ENCODE data around the gene MTERF4.
"Not testable (repeated sequence)": the region's sequence is repeated elsewhere in the genome, so short reads cannot be mapped to it uniquely, and the experiment has no call there.

Gene MTERF4

DNA sequence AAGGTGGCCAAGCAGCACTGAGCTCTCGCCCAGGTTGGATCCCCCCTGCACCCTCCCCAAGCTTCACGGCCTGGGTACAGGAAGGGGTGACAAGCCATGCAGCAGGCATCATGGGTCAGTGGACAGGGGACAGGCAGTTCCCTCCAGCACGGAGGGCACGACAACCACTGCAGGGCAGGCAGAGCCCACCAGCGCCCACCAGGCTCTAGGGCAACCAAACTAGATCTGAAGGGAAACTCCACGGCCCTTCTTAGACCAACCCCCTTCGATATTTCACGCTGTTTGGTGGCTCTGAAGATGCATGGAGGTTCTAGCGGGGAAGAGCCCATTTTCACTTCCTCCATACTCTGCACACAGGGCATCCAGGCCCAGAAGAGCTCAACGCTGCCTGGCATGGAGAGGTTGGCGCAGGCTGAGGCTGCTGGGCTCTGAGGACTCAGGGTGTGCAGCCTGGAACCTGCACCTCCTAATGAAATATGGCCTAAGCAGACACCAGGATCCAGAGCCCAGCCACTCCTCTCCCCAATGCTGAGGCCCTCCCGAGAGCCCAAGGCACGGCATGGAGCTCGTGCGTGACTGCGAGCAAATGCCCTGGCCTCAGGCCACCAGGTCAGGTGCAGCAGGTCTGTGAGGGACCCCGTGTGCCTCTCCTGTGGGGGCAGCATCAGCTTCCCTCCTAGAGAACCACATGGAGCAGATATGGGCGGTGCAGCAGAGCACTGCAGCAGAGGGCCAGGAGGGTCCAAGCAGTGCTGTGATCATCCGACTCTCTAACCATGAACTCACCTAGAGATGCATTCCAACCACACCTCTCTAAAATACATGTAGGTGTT, 8.7 kb upstream of the MTERF4 start:
- no peak for DNase-seq

DNA sequence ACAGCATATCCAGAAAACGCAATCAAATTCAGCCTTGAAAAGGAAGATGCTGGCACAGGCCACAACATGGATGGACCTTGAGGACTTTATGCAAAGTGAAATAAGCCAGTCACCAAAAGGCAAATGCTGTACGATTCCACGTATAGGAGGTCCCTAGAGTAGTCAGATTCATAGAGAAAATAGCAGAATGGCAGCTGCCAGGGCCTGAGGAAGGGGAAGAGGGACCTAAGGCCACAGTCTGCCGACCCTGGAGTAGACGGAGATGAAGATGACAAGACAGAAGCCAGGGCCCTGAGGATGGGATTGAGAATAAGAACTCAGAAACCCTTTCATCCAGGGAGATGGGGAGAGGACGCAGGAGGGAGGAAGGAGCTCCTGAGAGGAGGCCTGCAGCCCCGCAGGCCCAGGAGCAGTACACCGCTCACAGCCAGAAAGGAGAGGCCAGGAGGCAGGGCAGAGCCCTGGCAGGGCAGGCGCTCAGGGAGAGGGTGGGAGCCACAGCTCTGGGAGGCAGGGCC, 8.1 kb upstream of the MTERF4 start:
- DNase-seq, result no peak

DNA sequence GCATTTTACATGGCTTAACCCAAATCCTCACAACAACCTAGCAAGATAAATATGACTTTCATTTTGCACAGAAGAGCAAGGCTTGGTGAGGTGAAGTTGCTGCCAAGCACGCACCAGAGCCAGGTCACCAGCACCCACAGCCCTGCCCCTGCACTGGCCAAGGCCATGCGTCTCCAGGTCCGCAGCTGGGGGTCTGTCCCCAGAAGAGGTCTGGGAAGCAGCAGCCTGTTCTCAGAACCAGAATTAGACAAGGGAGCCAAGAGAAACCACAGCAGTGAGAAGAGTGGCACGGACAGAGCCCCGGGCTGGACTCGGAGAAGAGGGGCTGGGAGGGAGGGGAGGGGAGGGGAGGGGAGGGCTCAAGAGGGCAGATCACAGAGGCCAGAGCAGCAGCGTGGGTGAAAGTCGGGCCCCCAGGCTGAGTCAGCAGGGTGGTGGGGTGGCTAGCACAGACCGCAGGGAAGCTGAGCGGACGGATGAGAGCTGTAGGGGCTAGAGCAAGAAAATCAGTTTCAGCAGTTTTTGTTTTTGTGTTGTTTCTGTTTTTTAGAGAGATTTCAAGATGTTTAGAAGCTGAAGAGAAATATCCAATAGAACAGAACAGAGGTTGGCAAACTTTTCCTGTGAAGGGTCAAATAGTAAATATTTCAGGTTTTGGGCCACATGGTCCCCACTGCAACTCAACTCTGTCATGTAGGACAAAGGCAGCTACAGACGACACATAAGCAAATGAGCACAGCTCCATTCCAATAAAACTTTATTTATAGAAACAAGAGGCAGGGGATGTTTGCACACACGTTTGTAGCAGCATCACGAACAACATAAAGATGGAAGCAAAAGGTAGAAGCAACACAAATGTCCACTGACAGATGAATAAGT, 7.4 kb upstream of the MTERF4 start:
- DNase-seq, result peak; percentile 61

DNA sequence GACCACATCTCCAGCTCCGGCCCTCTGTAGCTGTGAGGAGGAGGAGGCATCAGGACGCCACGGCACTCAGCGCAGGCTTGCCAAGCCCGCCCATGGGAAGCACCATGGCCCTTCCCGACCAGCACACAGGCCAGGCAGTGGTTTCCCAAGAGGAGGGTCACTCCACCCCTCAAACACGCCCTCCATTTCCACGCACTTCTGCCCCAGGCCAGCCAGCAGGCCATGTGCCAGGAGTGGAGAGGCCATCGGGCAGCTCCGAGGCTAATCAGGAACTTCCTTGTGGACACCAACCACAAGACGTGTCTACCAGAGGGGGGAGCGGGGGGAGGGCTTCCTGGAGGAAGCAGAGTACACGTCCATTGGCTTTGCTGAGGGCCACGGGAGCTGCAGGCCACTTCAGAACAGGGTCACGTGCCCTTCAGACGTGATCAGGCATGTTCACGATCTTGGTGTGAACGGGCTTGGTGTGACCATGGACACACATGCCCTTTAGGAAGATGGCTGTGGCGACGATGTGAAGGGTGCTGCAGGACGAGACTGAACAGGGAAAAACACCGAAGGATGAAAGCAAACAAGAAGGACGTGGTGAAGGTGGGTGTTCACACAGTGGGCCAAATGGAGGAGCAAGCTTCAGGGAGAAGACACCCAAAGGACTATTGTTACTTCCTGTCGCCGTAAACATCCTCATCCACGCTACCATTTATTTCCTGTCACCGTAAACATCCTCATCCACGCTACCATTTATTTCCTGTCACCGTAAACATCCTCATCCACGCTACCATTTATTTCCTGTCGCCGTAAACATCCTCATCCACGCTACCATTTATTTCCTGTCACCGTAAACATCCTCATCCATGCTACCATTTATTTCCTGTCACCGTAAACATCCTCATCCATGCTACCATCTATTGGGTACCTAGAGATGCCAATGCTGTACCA, 6.5 kb upstream of the MTERF4 start:
- DNase-seq, result peak; percentile 57

DNA sequence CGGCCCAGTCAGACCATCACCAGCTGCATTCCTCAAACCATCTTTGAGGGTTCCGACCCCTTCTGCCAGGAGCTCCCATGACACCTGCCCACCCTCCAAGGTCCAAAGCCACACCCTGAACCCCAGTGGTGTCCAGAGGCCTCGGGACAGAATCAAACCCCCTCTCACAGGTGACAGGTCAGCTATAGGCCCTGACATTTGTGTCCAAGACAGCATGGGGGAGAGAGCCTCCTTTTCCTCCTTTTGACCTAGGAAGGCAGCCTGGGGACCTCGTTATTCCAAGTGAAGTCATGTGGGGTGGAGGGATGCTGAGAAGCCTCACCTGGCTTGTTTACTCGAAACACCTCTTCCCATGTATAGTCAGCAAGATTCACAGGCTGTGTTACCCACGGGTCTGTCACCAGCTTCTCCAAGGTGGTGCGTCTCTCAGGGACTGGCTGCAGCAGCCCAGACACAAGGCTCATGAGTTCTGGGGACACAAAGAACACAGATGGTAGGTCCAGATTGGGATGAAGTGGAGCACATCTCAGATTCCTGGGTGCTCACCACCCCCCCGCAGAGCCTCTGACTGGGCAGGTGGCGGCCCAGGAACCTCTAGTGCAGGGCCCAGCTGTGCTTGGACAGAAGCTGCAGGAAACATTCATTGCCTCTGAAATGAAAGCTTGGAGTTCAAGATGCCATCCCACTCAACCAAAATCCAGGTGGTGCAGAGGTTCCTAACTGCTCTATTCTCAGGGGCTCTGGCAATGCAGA, 5.1 kb upstream of the MTERF4 start:
- no peak for DNase-seq

DNA sequence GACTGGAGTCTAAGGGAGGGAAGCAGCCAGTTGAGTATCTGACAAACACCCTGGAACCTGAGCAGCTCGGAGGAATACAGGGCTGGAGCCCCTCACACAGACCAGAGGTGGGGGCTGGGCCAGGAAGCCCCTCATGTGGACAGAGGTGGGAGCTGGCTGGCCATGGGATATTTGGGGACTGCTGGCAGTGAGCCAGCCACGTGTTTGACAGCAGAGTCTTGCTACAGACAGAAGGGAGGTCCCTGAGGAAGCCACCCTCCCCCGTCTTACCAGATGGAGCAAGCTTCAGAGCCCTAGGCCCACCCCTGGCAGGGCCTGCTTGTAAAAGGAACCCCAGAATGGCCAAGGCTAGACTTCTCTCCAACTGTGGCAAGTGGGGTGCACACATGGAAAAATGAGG, 3.6 kb upstream of the MTERF4 start:
- no peak for DNase-seq

DNA sequence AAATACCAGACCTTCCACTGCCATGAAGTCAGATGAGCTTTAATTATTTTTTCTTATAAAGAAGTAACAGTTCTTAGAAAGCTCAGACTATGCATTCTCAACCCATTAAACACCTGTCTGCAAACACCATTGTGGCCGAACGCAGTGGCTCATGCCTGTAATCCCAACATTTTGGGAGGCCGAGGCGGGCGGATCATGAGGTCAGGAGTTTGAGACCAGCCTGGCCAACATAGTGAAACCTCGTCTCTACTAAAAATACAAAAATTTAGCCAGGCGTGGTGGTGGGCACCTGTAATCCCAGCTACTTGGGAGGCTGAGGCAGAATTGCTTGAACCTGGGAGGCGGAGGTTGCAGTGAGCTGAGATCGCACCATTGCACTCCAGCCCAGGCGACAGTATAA, 2.5 kb upstream of the MTERF4 start:
- not testable (repeated sequence) for DNase-seq

DNA sequence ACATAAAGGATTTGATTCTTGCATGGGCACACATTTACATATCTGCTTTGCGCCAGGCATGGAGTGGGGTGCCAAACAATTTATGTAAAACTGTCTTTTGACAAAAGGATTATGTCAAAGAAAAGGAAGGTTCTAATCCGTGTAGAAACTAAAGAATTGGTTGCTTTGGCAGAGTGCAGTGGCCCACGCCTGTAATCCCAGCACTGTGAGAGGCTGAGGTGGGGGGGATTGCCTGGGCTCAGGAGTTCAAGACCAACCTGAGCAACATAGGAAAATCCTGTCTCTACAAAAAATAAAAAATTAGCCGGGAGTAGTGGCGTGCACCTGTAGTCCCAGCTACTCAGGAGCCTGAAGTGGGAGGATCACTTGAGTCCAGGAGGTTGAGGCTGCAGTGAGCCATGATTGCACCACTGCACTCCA, 1.1 kb upstream of the MTERF4 start:
- no peak for DNase-seq

DNA sequence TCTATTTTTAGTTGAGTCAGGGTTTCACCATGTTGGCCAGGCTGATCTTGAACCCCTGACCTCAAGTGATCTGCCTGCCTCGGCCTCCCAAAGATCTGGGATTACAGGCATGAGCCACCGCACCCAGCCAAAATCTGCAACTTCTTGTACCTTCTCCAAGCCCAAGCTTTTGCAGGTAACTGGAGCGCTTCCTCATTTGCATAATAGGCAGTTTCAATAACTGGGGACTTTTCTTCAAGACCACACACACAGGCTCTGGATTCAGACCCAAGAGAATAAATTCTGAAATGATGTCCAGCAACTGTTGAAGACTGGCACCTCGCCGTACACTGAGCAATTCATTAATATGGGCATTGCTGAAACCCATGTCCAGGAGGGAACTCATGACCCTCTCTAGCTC, 2.8 kb downstream of the MTERF4 start:
- no peak for DNase-seq

DNA sequence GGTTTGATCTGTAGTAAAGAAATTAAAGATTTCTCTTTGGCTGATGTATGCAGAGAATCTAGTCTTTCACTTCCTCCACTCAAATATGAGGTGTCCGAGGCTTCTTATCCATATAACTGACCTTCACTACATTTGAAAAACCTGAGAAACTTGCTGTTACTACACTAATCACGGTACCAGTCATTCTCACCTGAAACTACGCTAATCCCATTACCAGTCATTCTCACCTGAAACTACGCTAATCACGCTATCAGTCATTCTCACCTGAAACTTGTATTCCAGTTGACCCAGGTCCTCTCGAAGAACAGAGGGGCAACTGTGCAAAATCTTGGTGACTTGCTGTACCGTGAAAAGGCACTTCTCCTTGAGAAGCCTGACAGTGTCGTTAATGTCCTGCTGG, 5.1 kb downstream of the MTERF4 start:
- DNase-seq, result no peak

DNA sequence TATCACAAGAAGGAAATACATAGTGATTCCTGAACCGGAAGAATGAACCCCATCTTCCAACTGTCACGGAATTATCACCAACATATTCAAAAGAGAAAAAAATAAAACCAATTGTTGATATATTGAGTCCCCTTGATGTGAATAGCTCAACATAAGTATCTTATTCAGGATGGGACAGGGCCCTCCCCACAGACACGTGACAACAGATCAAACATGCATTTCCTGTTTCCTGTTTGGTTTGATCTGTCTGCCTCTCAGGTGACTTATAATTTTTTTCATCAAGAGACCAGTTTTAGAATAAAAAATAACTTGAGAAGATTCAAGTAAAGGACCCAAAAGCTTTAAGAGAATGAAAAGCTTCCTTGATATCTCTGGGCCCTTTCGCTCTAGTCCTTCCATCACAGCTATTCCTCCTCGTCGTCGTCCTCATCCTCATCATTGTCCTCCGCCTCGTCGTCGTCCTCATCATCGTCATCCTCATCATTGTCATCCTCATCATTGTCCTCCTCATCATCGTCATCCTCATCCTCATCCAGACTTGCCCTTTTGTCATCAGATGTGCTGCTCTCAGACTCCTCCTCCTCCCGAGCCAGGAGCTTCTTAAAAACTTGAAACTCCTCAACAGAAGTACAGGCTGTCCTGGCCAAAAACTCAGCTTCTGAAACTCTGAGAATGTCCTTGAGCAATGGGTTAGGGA, 6.3 kb downstream of the MTERF4 start:
- peak; percentile 72 for DNase-seq

DNA sequence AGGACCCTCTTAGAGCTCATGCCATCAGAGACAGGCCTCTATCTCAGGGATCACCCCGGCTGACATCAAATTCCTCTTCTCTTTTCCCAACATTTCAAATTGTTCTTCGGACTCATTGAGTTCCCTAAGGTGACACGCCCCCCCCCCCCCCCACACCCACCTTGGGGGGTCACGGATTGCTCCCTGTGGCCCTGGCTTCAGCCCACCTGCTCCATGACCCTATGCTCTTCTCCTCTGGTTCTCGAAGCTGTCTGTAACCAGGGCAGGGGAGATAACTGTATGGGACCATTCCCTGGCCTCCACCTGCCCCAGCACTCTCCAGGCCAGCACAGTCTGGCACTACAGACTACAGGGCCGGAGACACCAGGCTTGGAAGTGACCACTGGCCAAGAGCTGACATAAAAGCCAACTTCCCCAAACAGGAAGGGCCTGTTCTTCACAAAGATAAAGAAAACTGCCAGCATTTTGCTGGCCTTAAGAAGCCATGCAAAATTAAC, 7.1 kb downstream of the MTERF4 start:
- DNase-seq, result no peak

DNA sequence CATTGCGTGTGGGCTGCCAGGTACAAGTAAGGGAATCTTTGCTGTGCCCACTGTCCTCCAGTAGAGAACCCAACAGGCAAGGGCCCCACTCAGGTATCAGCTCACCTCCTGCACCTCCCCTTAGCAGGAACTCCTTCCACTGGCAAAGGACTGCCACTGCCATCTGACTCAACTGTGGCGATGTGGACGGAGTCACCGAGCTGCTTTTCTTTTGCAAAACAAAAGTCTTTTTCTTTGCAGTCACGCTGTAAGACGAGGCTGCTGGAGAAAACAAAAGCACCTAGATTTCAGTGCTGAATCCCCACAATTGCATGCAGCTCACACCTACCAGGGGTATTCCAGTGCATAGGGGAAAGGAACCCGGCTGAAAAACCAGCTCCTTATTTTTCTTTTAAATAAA, 7.9 kb downstream of the MTERF4 start:
- DNase-seq, result no peak

DNA sequence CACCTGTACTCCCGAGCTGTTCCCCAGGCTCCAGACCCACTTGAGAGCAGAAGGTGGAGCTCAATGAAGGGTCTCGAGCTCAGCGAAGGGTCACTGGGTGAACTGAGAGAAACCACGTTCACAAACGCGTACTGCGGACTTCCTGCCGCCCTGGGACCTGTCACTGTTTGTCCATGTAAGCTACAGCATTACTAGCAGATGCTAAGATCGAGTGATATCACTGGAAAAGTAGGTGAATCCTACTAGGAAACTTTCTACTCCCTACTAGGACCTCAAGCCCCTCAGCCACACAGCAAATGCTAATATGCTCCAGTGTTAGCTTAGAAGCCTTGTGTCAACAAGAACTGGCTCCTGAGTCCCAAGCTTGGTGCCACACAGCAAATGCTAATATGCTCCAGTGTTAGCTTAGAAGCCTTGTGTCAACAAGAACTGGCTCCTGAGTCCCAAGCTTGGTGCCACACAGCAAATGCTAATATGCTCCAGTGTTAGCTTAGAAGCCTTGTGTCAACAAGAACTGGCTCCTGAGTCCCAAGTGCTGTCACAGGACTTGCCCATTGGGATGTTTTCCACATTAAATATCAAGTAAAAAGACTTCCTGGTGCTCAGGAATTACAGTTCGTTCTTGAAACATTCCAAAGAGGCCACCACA, 8.8 kb downstream of the MTERF4 start:
- not testable (repeated sequence) for DNase-seq

DNA sequence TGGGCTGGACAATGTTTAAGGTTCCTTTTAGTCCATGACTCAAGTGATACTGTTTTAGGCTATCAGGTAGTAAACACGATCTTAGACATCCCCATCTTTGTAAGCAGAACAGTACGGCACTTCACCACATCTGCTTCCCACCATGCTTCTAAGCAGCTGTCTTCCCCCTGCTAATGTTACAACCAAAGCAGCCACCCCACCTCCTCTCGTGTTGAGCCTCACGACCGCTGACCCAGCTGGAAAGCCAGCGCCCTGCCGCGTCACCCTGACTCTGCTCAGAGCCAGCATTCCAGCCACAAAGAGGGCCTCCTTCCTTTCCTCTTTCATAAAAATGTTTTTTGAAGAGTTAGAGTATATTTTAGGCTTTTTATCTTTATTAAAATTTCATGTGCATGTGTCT, 9.4 kb downstream of the MTERF4 start:
- no peak for DNase-seq

DNA sequence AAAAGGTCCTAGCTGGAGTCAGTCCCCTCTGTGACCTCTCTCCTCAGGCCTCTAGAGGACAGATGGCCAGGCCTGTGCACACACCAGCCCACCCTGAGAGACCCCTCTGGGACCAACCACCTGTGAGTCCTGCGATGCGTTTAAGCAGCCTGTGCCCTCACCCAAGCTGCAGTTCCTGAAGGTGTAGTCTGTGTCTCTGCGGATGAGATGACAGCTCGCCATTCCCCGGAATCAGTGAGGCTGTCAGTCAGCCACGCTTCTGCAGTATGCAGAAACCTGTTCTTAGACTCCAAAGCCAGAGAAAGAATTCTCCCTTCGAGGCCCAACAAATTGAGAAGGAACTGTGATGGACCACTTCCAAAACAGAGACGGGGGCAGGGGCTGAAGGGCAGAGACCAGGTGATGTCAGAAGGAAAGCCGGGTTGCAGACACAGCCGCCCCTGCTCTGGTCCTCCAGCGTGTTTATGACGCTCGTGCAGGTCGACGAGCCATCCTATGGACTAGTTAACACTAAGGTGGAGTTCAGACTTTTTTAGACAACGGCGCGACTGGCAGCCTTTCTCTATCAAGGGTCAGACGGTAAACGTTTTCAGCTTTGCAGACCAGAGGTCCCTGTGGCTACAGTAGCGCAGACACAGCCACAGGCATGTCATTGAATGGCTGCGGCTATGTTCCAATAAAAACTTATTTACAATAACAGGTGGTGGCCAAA, 10.2 kb downstream of the MTERF4 start:
- no peak for DNase-seq

DNA sequence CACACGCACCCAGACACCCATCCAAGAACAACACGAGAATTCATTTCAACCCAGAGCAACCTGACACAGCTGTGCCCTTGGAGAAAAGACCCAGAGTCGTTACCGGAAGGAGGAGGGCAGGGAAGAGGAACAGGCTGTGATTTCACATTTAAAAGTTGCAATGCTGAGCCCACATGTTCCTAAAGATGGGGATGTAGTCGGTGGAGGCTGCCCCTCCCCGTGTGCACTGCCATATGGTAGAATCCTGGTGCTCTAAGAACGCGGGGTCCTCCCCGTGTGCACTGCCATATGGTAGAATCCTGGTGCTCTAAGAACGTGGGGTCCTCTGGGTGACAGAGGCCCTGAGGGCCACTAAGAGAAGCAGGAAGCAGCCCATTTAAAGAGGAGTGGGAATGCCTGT, 10.9 kb downstream of the MTERF4 start:
- no peak for DNase-seq

DNA sequence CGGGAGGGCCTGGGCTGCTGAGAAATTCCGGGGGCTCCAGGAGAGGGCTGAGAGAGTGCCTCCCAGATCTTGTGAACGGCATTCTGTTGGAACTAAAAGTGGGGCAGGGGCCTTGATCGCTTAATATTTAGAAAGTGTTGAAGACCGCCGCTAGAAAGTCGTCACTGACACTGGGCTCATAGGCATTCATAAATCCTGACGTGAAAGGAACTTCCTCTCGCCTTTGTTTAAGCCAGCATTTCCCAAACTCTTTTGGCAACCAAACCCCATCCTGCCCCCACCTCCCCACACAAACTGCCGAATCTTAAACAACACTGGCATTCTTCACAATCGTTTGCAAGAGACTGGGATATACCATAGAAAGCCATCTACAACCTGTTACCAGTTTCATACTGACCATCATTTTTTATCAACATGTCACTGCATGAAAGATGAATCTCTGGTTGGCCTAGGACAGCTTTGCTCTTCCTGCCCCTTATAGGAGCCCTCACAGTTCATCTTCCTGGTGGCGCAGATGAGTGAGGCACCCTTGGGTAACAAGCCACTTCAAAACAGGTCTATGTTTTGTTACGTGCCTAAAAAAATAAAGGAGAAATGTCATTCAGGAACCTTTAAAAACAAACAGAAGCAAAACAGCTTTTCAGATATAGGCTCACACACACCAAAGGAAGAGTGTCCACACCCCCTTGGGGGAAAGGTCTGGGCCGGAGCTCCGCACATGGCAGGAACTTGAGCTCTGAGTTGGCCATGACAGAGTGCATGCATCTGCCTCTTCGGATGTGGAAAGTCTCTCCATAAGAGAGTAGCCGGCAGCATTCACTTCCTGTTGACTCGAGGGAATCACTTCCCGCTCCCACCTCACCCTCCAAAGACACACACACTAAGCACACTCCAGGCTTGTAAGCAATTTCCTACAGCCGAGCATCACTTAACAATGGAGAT, 13.0 kb downstream of the MTERF4 start:
- no peak for DNase-seq

DNA sequence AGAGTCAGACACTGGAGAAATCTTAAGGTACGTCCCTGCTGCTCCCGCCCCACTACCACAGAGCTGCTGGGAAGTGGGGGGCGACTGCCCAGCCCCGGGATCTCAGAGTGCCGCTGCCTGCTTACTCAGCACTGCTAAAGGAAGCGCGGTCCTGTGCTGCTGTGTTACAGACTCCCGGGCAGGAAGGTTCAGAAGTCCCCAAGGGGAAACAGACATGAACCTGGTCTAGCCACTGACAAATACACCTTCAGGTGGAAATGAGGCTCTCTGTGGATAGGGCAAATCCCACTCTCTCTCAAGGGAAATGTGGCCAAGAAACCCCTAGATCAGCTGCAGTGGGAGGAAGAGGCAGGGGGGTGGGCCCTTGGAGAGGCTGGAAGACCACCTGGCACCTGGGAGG, 13.7 kb downstream of the MTERF4 start:
- no peak for DNase-seq
